RWPE2 (cell line): ENCODE measurements around the gene HOXA7.

Source experiments
- ATAC-seq: fragments of 200-7000 bp; cut with Tn5 transposase; 3 replicates; pipeline ENCODE4 v1.9.1; 2021; ENCODE audit warnings: low read depth
- DNase-seq: peaks from one replicate; pipeline ENCODE4 v3.0.0-alpha.2; 2020; ENCODE audit warnings: low spot score
- H3K27ac ChIP-seq: fragments of 450-650 bp; 2 replicates; pipeline ENCODE4 v1.5.1; 2017; ENCODE audit warnings: mild to moderate bottlenecking; ENCODE audit not compliant: poor library complexity, severe bottlenecking
- H3K27me3 ChIP-seq: fragments of 250-450 bp; sonication (Bioruptor Pico); 2 replicates; pipeline ENCODE4 v1.5.1; 2021; ENCODE audit warnings: mild to moderate bottlenecking, moderate library complexity; ENCODE audit not compliant: insufficient read depth, poor library complexity, severe bottlenecking
- H3K36me3 ChIP-seq: fragments of 250-450 bp; sonication (Bioruptor Pico); 2 replicates; pipeline ENCODE4 v1.5.1; 2020; ENCODE audit warnings: low read depth, mild to moderate bottlenecking, moderate library complexity
- H3K4me1 ChIP-seq: fragments of 250-450 bp; sonication (Bioruptor Pico); 2 replicates; pipeline ENCODE4 v1.5.1; 2021; ENCODE audit warnings: mild to moderate bottlenecking, moderate library complexity; ENCODE audit not compliant: insufficient read depth, poor library complexity, severe bottlenecking
- H3K4me3 ChIP-seq: fragments of 250-450 bp; sonication (Bioruptor Pico); 2 replicates; pipeline ENCODE4 v1.5.1; 2021; ENCODE audit warnings: mild to moderate bottlenecking, moderate library complexity; ENCODE audit not compliant: severe bottlenecking
- H3K9me3 ChIP-seq: fragments of 250-450 bp; sonication (Bioruptor Pico); 2 replicates; pipeline ENCODE4 v1.5.1; 2021; ENCODE audit warnings: mild to moderate bottlenecking, moderate library complexity; ENCODE audit not compliant: severe bottlenecking
- TF ChIP-seq, protein P1 (sequence below): fragments of 450-650 bp; IDR thresholded peaks from one replicate; pipeline ENCODE4 v1.5.1; 2017; ENCODE audit warnings: mild to moderate bottlenecking, moderate library complexity; ENCODE audit not compliant: poor library complexity, severe bottlenecking

HOXA7 gene

DNA sequence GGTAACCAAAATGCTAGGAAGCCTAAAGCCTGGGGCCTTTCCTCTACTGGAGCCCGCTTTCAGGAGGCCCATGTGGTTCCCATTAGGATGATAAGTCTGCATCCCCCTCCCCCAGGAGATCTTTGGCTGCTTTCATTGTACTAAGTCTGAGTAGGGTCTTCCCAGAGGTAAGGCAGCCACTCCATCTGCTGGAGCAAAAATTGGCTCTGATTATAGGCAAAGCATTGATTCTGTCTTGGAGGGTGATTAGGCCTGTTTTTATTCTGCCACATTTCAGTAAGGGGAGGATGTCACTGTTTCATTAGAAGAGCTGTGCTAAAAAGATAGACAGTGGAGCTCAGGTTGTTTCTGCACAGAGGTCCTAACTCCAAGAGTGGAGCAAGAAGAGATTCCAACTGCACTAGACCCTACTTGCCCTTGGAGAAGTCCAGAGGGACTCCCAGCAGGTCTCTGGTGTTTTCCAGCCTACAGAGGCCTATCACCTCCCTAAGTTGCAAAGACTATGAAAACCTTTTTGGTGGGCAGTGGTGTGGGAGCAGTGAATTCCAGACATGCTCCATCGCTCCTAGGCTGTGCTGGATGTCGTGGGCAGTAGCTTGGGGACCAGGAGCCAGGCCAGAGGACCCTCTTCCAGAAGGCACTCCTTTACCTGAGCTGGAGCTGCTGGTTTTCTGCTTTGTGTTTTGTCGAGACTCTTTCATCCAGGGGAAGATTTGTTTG is 46.8 kb downstream of the HOXA7 start:
- peaks cover 24% of the 10 kb centered on the region for H3K4me1 ChIP-seq
- no peak overlapping the region for H3K4me3 ChIP-seq
- no peak for DNase-seq
- no peaks in the 10 kb centered on the region; the same call in 1 of the 2 replicates for H3K36me3 ChIP-seq
- no peak for ATAC-seq
- no peaks in the 10 kb centered on the region for H3K9me3 ChIP-seq
- H3K27me3 ChIP-seq = no peaks in the 10 kb centered on the region
- peak overlapping the region; percentile 86 for H3K27ac ChIP-seq
- TF ChIP-seq, protein P1, sequence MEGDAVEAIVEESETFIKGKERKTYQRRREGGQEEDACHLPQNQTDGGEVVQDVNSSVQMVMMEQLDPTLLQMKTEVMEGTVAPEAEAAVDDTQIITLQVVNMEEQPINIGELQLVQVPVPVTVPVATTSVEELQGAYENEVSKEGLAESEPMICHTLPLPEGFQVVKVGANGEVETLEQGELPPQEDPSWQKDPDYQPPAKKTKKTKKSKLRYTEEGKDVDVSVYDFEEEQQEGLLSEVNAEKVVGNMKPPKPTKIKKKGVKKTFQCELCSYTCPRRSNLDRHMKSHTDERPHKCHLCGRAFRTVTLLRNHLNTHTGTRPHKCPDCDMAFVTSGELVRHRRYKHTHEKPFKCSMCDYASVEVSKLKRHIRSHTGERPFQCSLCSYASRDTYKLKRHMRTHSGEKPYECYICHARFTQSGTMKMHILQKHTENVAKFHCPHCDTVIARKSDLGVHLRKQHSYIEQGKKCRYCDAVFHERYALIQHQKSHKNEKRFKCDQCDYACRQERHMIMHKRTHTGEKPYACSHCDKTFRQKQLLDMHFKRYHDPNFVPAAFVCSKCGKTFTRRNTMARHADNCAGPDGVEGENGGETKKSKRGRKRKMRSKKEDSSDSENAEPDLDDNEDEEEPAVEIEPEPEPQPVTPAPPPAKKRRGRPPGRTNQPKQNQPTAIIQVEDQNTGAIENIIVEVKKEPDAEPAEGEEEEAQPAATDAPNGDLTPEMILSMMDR = no peak

DNA sequence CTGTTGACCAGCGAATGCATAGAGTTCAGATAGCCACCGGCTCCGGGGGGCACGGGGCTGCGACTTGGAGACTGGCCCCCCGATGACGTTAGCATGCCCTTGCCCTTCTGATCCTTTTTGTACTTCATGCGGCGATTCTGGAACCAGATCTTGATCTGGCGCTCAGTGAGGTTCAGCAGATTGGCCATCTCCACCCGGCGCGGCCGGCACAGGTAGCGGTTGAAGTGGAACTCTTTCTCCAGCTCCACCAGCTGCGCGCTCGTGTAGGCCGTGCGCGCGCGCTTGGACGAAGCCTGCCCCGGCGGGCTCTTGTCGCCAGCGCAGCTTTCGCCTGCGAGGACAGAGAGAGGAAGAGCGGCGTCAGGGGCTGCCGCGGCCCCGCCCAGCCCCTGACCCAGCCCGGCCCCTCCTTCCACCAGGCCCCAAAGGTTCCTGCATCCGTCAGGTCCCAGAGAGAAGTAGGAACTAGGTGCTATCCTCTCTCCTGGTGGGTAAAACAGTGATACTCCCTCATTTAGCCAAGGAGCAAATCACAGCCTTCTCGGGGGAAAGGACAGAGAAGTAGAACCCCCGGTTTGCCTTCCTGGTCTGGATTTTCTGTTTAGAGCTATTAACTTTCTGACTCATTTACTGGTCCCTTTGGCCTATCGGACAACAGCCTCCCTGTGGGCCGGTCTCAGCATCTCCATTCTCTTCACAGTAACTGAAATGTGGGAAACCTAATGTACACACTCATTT is 47.9 kb downstream of the HOXA7 start:
- H3K36me3 ChIP-seq = no peaks in the 10 kb centered on the region; the same call in 1 of the 2 replicates
- no peak overlapping the region for H3K27ac ChIP-seq
- DNase-seq = no peak
- no peak overlapping the region for H3K4me3 ChIP-seq
- no peaks in the 10 kb centered on the region for H3K27me3 ChIP-seq
- TF ChIP-seq, protein P1 = no peak
- no peaks in the 10 kb centered on the region for H3K9me3 ChIP-seq
- peaks cover 21% of the 10 kb centered on the region for H3K4me1 ChIP-seq
- no peak for ATAC-seq

DNA sequence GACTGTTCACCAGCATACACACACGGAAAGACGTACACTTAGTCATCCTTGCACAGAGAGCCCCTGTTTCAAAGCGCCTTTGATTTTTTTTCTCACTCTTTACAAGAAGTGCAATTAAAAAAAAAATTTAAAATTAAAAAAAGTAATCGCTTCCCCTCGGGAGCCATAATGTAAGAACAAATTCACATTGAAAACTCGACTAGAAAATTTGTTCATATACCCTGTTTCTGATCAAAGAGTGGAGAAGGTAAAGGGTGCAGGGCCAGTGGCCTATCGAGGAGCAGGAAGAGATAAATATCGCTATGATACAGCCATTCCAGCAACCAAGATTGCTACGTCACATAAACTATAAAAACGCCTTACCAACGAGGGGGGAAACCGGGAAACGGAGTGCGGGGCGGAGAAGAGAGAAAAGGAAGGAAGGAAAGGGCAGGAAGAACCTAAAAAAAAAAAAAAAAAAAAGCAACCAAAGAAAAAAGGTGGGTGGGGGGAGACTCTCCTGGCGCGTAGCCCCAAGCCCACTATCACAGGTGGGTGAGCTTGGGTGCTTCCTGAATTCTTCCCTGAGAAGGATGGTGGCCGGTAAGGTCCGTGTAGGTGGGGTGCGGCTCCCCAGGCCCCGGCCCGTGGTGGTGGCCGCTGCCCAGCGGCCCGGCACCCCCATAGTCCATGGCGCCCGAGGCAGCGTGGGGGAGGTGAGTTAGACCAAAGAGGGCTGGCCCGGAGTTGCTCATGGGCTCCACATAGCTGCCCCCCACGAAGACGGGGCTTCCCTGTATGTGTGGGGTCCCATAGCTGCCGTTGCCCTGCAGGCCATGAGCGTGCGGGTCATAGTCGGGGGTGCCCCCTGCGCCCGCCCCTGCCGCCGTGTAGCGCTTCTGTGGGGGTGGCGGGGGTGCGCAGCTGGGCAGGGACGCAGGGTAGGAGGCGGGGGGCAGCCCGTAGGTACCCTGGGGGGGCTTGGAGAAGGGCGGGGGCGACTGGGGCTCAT is 48.8 kb downstream of the HOXA7 start:
- Histone ChIP-seq H3K27ac (no peak overlapping the region), H3K9me3 (no peaks in the 10 kb centered on the region), H3K4me1 (peaks cover 21% of the 10 kb centered on the region), H3K27me3 (no peaks in the 10 kb centered on the region), H3K4me3 (no peak overlapping the region), H3K36me3 (no peaks in the 10 kb centered on the region; the same call in 1 of the 2 replicates)
- DNase-seq (no peak), ATAC-seq (no peak)
- TF ChIP-seq, protein P1 = no peak

DNA sequence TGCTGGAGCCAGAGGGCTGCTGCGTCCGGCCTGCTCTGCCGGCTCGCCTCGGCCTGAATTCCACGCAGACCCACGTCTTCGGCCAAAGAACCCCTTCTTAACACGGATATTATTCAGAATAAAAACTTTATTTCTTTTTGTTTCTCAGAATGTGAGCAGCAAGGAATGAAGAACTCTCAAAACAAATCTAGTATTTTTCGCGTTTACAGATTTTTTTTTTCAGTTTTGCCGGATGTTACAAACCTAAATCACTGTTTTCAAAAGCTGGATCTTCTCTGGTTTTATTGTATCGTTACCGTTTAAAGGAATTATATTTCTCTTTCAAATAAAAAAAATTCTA is 49.6 kb downstream of the HOXA7 start:
- H3K36me3 ChIP-seq = no peaks in the 10 kb centered on the region; the same call in 1 of the 2 replicates
- H3K9me3 ChIP-seq = no peaks in the 10 kb centered on the region
- H3K27me3 ChIP-seq = no peaks in the 10 kb centered on the region
- TF ChIP-seq, protein P1 = no peak
- H3K4me1 ChIP-seq = peaks cover 15% of the 10 kb centered on the region
- H3K4me3 ChIP-seq = no peak overlapping the region
- ATAC-seq = no peak
- no peak for DNase-seq
- H3K27ac ChIP-seq = no peak overlapping the region
